Astrocyte of the cerebellum (primary cell): ENCODE data around the gene C1orf56.
A peak's percentile ranks its signal among the peaks of the same experiment; 100 is the strongest.

ENCODE experiments used
- DNase-seq: peaks from one replicate; pipeline ENCODE4 v3.0.0-alpha.2; 2011; ENCODE audit warnings: low read depth
- H3K4me3 ChIP-seq: 2 replicates; pipeline ENCODE4 v1.5.1; 2011; ENCODE audit warnings: mild to moderate bottlenecking, low read depth, low read length, moderate library complexity
- in situ Hi-C: cut with HindIII; loops from 2 replicates; pipeline ENCODE4 v1.10.0; 2017; ENCODE audit warnings: low sequenced_read_pairs
- TF ChIP-seq, protein P1 (sequence below): IDR thresholded peaks from 2 replicates; pipeline ENCODE4 v1.5.1; 2012; ENCODE audit warnings: low read length, low read depth, moderate library complexity, mild to moderate bottlenecking; ENCODE audit errors: missing control alignments

Gene C1orf56

DNA sequence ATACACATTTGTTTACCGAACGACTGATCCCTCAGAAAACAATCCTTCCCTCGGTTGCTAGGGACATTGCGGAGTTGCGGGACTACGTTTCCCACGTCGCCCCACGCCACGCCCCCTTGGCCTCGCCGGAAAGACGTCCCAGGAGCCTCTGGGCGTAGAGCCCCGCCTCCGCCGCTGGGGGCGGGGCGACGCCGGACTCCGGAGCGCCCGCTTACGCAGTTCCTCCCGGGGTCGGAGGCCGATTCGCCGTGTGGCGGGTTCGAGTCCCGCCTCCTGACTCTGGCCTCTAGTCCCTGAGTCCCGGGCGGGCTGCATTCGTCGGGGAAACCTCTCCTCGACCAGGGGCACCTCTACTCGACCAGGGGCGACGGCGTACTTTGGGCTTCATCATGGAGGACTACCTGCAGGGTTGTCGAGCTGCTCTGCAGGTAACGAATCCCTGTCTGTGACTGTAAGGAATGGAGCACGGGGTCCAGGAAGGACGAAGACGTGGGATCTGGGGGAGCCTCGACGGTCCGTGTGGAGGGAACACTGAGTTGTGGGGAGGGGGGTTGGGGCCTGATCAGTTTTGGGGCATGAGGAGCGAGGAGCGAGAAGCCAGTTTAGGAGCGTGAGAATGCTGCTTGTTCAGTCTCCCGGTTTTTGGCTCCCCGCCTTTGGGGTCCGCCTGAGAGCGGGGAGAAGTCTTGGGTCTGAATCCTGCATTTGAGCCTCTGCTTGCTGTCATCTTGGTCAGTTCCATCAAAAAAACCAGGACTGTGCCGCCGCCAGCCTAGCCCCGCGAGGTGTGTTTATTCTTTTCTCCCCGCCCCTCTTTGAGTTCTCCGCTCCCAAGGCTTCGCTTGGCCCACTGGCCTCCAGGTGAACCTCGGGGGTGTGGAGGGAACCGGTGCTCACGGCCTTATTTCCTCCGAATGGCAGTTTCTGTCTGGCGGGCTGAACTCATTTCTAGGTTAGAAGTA, 39.0 kb upstream of the C1orf56 start, which contains the start of gene PRUNE1:
Gene PRUNE1 (plus strand): TSS at position 206 of the 962 bp plus-strand sequence. CDS start 184 bp downstream, at position 390.
- H3K4me3 ChIP-seq = peak within 1 kb of the TSS; percentile 92
- in situ Hi-C loops = no loop called here
- TF ChIP-seq, protein P1, sequence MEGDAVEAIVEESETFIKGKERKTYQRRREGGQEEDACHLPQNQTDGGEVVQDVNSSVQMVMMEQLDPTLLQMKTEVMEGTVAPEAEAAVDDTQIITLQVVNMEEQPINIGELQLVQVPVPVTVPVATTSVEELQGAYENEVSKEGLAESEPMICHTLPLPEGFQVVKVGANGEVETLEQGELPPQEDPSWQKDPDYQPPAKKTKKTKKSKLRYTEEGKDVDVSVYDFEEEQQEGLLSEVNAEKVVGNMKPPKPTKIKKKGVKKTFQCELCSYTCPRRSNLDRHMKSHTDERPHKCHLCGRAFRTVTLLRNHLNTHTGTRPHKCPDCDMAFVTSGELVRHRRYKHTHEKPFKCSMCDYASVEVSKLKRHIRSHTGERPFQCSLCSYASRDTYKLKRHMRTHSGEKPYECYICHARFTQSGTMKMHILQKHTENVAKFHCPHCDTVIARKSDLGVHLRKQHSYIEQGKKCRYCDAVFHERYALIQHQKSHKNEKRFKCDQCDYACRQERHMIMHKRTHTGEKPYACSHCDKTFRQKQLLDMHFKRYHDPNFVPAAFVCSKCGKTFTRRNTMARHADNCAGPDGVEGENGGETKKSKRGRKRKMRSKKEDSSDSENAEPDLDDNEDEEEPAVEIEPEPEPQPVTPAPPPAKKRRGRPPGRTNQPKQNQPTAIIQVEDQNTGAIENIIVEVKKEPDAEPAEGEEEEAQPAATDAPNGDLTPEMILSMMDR = no peak
- DNase-seq = peak; percentile 88

DNA sequence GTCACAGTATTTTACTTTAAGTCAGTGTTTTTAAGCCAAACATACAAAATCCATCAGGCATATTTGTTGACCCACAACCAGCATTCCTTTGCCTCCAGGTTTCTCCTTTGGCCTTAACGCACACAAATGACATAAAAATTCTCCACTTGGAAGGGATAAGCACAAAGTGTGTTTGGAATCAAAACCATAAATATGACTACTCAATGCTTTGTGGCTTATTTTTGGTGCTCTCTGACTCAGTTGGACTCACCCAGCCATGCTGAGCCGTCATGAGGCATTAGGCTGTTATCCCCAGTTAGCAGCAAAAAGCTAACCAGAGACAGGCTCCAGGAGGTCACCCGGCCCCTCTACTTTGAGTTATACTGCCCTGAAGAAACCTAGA, 38.4 kb upstream of the C1orf56 start:
- H3K4me3 ChIP-seq = peak overlapping the region; percentile 92
- TF ChIP-seq, protein P1 = no peak
- peak; percentile 81 for DNase-seq
- in situ Hi-C loops = no loop called here

DNA sequence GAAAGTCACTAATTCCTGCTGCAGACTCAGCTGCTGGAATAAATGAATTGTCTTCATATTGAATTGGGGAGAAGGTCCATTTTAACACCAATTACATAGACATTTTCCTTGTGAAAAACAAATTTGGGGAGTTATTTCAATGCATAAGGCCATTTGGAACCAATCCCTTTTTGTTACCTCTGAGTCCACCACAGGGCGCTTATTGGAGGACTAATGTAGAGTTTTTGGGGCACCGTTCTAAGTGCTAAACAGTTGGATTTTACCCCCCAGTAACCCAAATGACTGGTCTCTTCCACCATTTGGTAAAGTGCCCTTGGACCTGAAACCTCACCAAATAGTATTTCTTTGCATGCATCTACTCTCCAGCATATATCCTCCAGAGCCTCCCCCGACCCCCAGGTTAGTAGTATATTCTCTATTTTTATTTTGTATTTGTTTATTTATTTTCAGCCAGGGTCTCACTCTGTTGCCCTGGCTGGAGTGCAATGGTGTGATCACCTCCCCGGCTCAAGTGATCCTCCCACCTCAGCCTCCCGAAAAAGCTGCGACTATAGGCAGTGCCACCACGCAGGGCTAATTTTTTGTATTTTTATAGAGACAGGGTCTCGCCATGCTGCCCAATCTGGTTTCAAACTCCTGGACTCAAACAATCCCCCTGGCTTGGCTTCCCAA, 37.7 kb upstream of the C1orf56 start:
- DNase-seq = no peak
- in situ Hi-C loops = no loop called here
- TF ChIP-seq, protein P1 = no peak
- peak overlapping the region; percentile 92 for H3K4me3 ChIP-seq

DNA sequence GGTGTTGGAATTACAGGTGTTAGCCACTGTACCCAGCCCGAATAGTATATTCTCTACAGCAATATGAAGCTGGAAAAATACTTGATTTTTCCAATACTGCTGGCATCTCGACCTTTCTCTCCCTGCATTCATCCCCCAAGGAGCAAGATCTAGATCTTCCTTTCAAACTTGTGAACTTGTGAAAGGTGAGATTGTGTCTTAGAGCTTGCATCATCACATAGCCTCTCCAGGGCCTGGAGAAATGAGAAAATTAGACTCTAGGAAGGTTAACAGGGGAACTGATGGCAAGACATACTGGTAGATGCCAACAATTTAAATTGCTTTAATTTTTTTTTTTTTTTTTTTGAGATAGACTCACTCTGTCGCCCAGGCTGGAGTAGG, 37.2 kb upstream of the C1orf56 start:
- H3K4me3 ChIP-seq = no peak overlapping the region
- TF ChIP-seq, protein P1 = no peak
- no peak for DNase-seq
- in situ Hi-C loops = no loop called here

DNA sequence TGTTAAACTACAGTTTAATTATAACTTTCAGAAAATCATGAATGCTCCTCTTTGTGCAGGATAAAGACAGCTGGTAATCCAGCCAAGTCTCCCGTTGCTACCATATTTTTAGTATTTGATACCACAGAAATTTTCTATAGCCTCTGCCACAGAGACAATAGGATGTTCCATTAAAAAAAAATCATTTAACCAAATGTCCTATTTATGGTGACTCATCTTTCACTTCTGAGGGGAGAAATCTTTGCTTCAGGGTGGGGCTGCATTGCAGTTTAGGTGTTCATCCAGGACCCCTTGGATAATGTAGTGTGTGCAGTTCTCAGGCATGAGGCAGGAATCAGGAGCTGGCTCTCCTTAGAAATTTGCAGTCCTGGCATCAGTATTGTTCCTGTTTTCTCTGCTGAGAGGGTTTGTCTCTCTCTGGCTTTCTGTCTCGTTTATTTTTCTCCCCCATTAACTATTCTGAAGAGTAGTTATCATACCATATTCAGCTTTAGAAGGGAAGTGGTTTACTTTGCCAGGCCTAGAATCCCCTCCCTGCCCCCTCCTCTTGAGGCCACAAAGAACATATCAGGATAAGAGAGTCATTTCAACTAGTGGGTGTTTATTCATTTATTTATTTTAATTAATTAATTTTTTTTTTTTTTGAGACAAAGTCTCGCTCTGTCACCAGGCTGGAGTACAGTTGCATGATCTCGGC, 36.2 kb upstream of the C1orf56 start:
- TF ChIP-seq, protein P1 = no peak
- in situ Hi-C loops = no loop called here
- H3K4me3 ChIP-seq = no peak overlapping the region
- DNase-seq = no peak

DNA sequence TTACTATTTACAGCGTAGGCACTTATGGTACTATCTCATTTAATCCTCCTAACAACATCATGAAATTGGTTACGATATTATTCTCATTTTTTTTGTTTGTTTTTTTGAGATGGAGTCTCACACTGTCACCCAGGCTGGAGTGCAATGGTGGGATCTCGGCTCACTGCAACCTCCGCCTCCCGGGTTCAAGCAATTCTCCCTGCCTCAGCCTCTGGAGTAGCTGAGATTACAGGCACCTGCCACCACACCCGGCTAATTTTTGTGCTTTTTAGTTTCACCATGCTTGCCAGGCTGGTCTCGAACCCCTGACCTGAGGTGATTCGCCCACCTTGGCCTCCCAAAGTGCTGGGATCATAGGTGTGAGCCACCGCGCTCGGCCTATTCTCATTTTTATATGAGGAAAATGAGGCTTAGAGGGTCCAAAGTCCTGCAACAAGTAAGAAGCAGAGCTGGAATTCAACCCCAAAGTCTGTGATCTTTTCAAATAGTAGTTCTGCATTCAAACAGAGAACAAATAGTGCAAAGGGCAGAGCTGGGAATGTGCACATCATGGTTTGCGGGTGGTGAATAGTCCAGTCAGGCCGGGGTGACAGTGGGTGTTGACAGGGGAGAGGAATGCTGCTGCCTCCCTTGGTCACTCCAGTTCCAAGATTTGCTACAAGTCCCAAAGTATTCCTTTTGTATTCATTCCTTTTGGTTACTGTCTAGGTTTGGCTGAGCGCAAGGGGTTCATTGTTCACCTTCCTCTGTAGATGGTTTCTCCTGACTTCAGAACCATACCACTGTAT, 34.7 kb upstream of the C1orf56 start:
- no peak for DNase-seq
- in situ Hi-C loops = no loop called here
- TF ChIP-seq, protein P1 = no peak
- no peak overlapping the region for H3K4me3 ChIP-seq
